Measurements from ENCODE around the gene ATP6V1B1.

GRCh38 chr2:70967189-70967588 is 31.5 kb downstream of the ATP6V1B1 start:
- TF ChIP-seq CTCF (IDR thresholded peaks at IDR 0.05) (no peak), POLR2A (IDR thresholded peaks at IDR 0.05) (no peak)

Data from suprapubic skin (tissue), 3 donors.